Dermis microvascular lymphatic vessel endothelial cell (primary cell): ENCODE measurements around the gene UBE2D2. TPM values are rescaled to one million over a fixed set of nuclear protein-coding genes. Genes with fewer than 3 reads are reported as not detected.

ENCODE experiments used
- DNase-seq, 2 donors: peaks; one replicate each; pipeline versions ENCODE4 v3.0.0 to v3.0.0-alpha.2; 2010; ENCODE audit warnings: low read depth in 2 of 2
- total RNA-seq: library from RNA; depleted of rRNA; stranded (reverse); fragments of >200 nt; gene quantifications from 2 replicates; pipeline ENCODE4 v1.2.1, GENCODE V29; 2014

Gene UBE2D2
- total RNA-seq, 1 donor from 2014 or later: 53.9 TPM

GRCh38 chr5:139635606-139636206 lies 74.6 kb downstream of the UBE2D2 start:
- peak; percentile 73 to 77 for DNase-seq

- no peak for DNase-seq
Observed at GRCh38 chr5:139636207-139636792, 75.2 kb downstream of the UBE2D2 start.

- DNase-seq: peak in 1 of 2 donors; percentile 52
Observed at GRCh38 chr5:139636975-139637408, 75.9 kb downstream of the UBE2D2 start.

GRCh38 chr5:139637438-139638089 lies 76.4 kb downstream of the UBE2D2 start:
- peak in 1 of 2 donors; percentile 77 for DNase-seq

- peak in 1 of 2 donors; percentile 49 for DNase-seq
Observed at GRCh38 chr5:139638090-139638735, 77.1 kb downstream of the UBE2D2 start.

GRCh38 chr5:139638736-139639618 lies 77.8 kb downstream of the UBE2D2 start:
- no peak for DNase-seq

- DNase-seq: no peak
Observed at GRCh38 chr5:139639619-139640380, 78.7 kb downstream of the UBE2D2 start.

GRCh38 chr5:139640421-139641115 lies 79.4 kb downstream of the UBE2D2 start:
- DNase-seq: no peak

- DNase-seq: no peak
Observed at GRCh38 chr5:139641116-139642080, 80.3 kb downstream of the UBE2D2 start.

GRCh38 chr5:139642213-139642612 lies 81.1 kb downstream of the UBE2D2 start:
- DNase-seq: no peak

GRCh38 chr5:139642891-139643871 lies 82.0 kb downstream of the UBE2D2 start:
- DNase-seq: no peak

- DNase-seq: no peak
Observed at GRCh38 chr5:139644001-139644456, 82.9 kb downstream of the UBE2D2 start.

GRCh38 chr5:139644646-139645429 lies 83.7 kb downstream of the UBE2D2 start:
- DNase-seq: no peak

- no peak for DNase-seq
Observed at GRCh38 chr5:139645430-139645871, 84.3 kb downstream of the UBE2D2 start.

GRCh38 chr5:139646111-139646510 lies 85.0 kb downstream of the UBE2D2 start:
- DNase-seq: no peak

GRCh38 chr5:139646912-139647505 lies 85.9 kb downstream of the UBE2D2 start:
- no peak for DNase-seq
